ENCODE data around the gene CFAP99.
"Not testable (repeated sequence)": the region's sequence is repeated elsewhere in the genome, so short reads cannot be mapped to it uniquely, and the experiment has no call there.

The CFAP99 gene

DNA sequence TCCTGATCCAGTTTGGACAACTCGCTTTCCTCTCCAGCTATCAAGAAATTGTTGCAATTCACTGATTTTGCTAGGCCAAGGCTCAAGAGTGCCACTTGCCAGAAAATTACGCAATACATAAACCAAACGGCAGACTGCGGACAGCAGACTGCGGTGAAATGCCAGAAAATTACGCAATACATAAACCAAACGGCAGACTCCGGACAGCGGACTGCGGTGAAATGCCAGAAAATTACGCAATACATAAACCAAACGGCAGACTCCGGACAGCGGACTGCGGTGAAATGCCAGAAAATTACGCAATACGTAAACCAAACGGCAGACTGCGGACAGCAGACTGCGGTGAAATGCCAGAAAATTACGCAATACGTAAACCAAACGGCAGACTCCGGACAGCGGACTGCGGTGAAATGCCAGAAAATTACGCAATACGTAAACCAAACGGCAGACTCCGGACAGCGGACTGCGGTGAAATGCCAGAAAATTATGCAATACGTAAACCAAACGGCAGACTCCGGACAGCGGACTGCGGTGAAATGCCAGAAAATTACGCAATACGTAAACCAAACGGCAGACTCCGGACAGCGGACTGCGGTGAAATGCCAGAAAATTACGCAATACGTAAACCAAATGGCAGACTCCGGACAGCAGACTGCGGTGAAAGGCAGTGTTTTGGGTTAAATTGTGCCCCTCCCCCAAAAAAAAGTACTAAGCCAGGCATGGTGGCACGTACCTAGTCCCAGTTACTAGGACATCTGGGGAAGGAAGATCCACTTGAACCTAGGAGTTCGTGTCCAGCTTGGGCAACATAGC lies 11.4 kb downstream of the CFAP99 start:
- not testable (repeated sequence) for DNase-seq (ENCODE audit: low read depth)

DNA sequence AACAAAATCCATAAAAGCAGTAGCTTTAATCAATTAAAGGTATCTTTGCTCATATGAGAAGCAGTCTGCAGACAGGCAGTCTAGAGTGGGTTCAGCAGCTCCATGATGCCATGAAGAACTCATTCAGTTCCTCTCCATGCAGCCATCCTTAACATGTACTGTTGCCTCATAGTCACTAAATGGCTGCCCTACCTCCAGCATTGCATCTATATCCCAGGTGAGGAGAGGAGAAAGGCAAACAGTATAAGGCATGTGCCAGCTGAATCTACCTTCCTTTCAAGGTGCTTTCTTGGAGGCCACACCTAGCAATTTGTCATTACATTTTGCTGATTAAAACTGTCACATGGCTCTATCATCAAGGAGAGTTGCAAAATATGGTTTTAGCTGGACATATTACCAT lies 13.2 kb downstream of the CFAP99 start:
- DNase-seq (ENCODE audit: low read depth), result no peak

DNA sequence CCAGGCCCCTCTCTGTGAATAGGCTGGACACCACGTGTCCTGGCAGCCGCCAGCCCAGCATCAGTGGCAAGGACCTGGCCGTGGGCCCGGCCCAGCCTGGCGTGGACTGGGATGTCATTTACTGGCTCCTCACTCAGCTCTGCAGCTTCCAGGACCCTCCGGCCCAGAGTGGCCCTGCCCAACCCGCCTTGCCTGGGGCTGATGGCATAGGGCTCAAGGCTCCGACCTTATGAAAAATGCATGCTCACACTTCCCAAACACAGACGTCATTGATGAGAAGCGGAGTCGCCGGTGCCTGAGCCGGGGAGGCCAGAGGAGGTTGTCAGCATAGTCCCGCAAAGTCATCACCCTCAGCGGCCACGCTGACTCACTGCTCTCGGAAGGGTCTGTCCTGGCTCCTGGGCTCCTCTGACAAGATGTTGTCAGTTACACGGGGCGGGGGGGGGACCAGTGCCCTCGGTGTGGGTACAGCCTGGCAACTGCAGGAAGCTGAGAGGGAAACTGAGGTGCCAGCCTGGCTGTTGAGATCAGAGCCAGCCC lies 14.3 kb downstream of the CFAP99 start:
- DNase-seq (ENCODE audit: low read depth), result no peak

DNA sequence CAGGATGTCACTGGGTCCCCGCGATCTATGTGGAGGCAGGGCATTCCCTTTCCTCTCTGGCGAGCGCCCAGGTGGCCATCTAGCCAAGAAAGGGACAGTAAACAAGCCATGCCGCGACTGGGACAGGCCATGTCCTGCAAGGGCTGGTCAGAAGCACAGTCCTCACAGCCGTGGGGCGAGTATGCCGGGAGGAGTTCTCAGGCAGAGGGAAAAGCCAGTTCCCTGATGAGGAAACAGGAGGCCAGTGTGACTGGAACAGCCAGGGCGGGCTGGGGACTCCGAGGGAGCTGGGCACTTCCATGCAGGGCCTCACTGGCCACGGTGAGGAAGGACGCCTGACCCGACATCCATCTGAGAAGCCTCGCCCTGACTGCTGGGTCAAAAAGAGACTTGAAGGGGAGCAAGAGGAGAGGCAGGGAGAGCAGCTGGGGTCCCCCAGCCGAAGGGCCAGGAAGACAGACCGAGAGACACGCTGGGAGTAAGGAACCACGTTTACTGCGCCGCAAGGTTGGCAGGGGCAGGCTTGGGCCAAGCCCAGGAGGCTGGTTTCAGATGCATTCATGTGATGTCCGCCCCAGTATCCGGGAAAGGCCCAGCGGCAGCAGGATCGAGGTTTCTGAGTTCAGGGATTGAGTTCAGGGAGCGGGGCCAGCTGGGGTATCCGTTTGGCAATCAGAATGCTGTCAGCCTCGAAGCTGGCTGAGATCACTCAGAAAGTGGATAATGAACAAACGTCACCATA lies 15.0 kb downstream of the CFAP99 start:
- no peak for DNase-seq (ENCODE audit: low read depth)

DNA sequence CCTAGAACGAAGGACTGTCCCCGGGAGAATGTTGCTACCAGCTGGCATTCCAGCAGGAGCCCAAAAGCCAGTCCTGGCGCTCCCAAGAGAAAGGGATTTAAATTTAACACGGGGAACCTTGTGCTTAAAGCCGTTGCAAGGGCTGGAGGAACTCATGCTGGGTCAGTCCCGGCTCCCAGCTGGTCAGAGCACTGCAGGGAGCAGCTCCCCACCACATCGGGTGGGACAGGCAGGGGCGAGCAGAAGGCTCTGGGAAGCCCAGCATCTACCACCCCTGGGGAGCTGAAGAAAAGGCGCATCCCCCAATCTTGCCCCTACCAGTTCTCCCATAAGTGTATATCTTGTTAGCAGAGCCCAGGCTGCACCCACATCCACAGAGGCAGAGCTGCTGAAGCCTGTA lies 15.7 kb downstream of the CFAP99 start:
- no peak for DNase-seq (ENCODE audit: low read depth)

DNA sequence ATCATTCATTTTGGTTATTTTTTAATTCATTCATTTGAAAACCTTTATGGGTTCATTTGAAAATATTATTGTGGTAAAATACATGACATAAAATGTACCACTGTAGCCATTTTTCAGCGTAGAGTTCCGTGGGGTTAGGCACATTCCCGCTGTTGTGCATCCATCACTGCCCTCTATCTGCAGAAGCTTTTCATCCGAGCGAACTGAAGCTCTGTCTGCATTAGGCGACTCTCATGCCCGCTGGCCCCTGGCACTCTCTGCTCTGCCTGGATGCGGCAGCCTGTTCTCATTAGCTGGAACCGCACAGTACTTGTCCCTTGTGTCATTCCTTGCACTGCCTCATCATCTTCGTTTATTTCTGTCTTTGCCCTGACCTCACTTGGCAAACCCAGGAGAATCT lies 17.5 kb downstream of the CFAP99 start:
- no peak for DNase-seq (ENCODE audit: low read depth)

DNA sequence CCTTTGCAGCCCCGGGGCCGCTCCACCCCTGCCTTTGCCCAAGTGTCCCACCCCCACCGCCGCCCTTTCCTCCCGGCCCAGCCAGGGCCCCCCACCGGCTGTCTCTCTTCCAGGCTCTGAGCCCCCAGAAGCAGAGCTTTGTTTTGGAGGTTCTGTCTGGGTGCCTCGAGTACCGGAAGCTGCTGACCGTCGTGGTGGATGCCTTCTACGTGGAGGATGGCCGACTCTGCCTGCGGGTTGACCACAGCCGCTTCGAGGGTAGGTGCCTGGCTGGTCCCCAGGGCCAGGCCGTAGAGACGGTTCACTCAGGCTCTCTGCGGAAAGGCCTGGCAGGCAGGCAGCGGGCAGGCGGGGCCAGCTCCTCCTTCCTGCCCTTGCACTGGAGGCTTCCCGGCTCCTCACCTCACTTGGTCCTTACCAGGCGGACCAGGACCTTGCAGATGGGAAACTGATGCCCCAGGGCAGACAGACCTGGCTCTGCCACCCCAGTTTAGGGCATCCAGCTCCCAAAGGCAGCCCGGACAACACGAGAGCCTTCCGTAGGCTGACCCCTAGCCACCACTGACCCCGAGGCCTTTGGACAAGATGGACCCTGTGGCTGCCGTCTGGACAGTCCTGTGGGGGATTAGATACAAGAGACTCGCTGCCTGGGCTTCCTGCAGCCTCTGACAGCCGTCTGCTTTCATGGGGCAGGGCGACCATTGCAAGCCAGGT lies 18.2 kb downstream of the CFAP99 start:
- no peak for DNase-seq (ENCODE audit: low read depth)

DNA sequence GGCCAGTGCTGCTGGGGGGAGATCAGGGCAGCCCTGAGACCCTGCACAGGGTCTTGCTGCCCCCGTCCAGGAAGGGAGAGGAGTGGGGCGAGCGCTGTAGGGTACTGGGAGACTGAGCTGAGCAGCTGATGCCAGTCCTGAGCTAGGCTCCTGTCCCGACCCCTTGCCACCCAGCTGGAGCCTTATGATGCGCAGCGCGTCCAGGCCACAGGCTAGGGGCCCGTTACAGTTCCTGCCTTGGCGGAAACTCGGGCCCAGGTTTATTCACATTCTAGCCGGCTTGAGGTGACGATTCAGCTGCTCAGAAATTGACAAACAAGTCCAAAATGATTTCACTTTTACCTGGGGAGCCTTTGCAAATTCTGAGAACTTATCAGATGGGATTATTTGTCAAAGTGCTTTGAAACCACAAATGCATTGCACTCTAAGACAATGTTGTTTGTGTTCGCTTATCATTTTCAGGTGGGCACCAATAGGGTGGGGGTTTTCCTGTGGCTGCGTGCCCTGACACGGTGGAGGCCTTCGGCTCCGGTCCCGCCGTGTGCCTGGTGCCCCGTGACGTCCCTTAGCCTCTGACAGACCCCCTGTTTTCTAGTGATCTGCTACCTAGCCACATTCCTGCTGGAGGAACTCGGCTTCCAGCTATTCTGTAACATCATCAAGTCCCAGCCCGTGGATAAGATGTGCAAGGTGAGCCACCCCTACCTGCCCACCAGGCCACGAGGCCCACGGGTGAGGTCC lies 18.9 kb downstream of the CFAP99 start:
- DNase-seq (ENCODE audit: low read depth), result no peak

DNA sequence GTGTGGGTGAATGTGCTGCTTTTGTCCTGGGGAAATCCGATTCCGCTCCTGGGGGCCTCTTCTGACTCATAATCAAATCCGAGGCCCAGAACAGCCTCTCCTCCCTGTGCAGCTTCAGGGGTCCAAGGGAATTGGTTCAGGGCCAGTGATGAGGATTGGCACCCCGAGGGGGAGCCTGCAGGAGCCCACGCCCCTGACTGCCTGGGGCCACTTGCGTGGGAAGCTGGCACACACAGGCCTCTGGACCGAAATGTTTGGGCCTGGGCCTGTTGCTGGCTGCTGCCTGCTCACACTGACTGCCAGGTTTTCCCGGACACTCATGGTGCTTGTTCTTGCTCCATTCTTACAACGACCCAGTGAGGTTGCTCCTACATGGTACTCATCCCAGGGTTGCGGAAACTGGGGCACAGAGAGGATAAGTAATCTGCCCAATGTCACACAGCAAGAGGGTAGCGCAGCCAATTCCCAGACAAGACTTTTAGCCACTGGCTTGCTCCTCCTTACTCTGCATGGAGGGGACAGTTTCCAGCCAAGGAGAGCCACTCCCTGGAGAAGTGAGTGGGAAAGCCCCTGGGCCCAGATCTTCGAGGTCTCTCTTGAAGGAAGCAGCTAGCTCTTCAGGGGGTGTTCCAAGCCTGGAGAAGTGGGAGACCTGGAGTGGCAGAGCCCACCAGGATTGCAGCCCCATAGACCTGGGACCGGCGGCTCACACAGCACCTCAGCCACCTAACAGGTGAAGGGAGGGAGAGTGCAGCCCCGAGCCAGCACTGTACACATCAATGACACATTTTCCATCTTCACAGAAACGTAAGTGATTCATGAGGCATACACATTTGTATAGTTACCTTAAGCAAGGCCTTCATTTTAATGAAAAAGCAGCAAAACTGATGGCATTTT lies 20.3 kb downstream of the CFAP99 start:
- no peak for DNase-seq (ENCODE audit: low read depth)

DNA sequence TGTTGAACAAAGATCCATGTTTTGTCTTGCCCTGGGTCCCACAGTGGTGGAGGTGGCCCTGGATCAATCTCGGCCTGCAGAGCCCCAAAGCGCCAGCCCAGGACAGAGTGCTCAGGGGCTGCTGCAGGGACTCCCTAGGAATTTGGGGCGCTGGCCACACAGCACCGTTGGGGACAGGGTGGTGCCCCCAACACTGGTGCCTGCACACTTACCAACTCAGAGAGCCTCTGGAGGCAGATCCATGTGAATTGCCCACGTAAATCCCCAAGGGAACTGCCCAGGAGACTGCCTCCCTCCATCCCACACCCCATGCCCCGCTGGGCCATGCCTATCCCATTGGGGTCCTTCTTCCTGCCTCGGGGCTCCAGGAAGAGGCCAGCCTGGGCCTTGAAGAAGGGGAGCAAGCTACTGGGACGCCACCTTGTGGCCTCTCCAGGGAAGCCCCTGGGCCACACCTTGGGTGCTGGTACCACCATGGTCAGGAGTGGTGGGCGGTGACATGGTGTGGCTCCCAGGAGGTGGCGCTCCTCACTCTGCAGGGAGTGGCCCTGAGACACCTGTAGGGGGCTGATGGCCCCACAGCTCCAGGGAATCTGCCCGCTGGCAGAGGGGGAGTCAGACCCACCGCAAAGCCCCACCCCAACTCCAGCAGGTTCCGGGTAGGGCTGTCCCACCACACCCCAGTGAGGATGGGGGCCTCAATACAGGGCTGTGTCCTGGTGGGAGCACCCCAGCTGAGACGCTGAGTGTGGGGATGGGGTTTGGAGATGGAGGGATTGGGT lies 22.8 kb downstream of the CFAP99 start:
- peak; percentile 81 for DNase-seq (ENCODE audit: low read depth)

DNA sequence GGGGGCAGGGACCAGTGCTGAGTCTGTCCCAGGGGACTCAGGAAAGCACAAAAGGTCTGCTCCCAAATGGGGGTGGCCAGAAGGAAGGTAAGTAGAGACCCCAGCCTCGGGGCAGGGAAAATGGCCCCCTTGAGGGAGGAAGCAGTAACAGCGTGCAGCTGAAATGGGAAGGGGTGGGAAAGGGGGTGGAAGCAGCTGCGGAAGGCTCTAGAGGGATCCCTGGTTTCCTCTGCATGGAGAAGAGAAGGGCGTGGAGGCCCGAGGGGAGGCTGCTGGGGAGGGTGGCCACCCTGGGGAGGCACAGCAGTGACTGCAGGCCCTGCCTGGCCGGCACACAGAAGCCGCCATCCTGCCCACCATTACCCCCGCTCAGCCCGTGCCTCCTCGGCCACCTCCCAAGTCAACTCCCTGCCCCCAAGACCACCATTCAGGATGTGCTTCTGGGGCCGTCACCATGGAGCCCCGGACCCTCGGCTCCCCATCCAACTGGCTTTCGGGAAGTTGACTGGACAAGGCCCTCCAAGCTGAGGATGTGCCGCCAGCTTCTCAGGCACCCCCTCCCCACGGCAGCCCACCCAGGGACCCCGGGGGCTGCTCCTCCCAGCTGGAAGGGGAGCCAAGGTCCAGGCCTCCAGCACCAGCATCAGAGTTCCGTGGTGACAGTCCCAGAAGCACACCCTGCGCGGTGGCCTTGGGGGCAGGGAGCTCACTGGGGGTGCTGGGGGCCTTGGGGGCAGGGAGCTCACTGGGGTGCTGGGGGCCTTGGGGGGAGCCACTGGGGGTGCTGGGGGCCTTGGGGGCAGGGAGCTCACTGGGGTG lies 23.6 kb downstream of the CFAP99 start:
- no peak for DNase-seq (ENCODE audit: low read depth)

DNA sequence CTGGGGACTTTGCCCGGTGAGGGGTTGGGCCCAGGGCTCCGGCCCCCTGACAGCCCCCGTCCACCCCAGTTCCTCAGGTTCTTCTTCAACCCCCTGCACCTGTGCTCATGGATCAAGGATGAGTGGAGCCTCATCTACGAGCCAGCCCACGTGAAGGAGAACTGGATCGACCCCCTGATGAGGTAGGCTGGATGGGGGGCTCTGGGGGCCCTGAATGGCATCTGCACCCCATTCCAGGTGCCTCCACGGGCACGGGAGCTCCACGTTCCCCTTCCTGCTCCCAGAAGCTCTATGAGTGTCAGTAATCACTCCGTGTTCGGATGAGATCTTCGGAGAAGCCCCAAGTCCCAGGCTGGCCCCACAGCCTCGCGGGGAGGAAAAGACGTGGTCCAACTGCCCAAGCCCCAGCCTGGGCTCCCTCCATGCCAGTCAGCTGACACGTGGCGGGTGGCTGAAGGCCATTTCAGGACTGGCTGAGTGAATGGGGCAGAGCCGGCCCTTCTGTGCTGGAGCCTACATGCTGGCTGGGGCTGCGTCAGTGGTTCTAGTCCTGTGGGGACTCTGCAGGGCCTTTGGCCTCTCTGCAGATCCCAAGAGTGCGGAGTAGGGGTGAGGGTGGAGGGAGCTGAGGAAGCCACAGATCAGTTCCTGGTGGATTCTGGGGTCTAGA lies 24.4 kb downstream of the CFAP99 start:
- no peak for DNase-seq (ENCODE audit: low read depth)

DNA sequence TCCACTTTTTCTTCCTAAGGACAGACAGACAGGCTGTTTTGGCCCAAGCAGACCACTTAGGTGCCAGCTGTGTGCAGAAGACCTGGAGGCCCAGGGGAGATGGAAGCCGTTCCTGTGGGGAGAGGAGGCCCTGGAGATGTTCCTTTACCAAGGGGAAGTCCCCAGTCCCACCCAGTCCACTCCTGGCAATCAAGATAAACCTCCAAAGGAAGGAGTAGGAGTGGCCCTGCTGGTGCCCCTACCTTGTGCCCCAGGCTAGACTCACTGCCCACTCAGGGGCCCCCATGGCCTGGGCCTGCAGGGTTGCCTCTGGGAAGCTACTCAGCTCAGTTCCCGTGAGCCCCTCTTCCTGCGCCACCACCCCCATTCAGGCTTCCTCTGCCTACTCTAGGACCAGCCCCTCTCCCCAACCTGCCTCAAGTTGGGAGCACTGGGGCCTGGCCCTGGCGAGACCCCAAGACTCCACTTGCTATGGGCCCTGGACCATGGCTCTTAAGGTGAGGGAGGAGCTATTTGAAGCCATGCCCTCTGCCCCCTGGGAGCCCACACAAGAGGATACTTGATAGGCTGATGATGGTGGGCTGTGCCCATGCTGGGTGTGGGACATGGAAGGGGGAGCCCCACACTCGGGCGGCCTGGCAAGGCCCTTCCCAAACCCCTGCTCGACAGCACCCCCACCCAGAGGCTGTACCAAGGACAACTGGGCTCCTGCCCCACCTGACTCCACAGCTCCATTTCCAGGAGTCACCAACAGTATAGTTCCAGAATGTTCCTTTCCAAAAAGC lies 25.4 kb downstream of the CFAP99 start:
- no peak for DNase-seq (ENCODE audit: low read depth)

DNA sequence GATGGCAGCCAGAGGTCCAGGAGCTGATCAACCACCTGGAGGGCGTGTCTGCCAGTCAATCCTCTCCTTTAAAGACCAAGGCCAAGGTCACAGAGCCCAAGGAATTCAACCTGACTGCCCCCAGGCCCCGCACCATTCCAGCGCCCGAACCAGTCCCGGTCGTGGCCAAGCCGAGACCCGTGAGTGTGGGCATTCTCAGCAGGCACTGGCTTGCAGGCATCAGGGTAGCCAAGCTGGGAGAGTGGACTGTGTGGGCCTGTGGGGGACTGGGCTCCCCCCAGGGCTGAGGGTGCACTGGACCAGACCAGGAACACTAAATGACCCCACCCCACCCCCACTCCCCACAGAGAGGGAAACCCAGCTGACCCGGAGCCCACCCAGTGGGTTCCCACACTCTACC lies 26.4 kb downstream of the CFAP99 start:
- DNase-seq (ENCODE audit: low read depth), result no peak

DNA sequence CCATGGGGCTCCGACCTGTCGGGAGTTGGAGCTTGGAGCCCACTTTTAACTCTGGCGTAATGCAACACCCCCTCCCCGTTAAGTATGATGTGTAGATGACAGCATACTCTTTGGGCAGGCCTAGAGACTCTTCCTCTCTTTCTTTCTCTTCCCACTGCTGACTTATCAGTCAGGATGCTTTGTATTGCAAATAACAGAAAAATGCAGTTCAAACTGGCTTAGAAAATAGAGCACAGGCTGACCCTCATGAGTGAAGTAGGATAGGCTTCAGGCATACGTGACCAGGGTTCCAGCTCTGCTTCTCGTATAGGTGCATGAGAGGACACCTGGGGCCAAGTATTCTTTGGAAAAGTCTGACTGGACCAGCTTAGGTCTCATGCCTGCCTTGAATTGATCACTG lies 26.8 kb downstream of the CFAP99 start:
- no peak for DNase-seq (ENCODE audit: low read depth)

DNA sequence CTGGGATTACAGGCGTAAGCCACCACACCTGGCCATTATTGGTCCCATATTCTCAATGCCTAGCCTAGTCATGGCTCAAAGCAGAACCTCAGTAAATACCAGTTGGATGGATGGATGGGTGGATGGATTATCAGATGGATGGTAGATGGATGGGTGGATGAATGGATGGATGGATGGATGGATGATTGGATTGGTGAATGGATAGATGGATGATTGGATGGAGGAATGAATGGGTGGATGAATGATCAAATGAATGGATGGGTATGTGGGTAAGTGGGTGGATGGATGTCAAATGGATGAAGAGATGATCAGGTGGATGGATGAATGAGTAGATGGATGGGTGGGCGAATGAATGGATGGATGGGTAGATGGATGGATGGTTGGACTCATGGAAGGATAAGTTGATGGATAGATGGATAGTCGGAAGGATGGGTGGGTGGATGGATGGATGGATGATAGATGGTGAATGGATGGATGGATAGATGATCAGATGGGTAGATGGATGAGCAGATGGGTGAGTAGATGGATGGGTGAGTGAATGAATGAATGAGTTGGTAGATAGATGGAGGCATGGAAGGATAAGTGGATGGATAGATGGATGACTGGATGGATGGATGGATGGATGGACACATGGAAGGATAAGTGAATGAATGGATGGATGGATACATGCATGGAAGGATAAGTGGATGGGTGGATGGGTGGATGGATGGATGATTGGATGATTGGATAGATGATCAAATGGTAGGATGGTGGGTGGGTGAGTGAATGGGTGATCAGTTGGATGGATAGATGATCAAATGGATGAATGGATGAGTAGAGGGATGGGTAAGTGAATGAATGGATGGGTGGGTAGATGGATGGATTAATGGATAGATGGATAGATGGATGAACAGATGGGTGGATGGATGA lies 28.2 kb downstream of the CFAP99 start:
- no peak for DNase-seq (ENCODE audit: low read depth)

DNA sequence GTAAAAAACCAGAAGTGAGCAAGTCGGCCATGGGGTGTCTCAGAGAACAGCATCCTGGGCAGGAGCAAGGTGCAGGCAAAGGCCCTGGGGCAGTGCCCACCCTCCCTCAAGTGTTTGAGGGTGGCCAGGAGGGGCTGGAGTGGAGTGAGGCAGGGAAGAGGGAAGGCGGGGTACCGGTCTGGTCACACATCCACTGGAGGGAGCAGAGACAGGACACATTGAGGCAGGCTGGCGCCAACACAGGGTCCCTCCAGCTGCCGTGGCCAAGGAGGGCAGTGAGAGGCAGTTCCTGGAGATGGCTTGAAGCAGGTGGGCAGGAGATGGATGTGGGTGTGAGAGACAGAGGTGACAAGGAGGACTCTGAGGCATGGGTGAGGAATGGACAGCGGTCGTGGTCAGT lies 29.8 kb downstream of the CFAP99 start:
- no peak for DNase-seq (ENCODE audit: low read depth)

Data from activated T-cell treated with anti-CD3 and anti-CD28 coated beads for 48 hours (primary cell).